HuH-7.5 (cell line): Measurements from ENCODE around the gene PRELP.
A peak's percentile ranks its signal among the peaks of the same experiment; 100 is the strongest.

Experiments used
- DNase-seq: peaks from one replicate; pipeline ENCODE4 v3.0.0; 2011; ENCODE audit warnings: low spot score

Gene PRELP

DNA sequence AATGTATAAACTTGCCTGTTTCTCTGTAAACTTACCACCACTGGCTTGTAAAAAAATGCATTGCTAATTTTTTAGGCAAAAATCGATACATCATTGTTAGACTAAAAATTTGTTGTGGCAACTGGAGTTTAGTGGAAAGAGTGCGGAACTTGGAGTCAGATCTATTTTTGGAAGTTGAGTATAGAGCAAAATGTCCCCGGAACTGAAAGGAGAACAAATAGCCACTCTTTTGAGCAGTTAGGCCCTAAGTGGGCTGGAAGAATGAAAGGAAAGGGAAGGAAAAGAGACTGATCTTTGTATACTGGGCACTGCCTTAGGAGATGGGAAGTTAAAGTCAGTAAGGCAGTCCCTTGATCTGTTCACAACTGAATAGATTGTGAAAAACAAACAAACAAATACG lies 48.5 kb downstream of the PRELP start:
- no peak for DNase-seq

DNA sequence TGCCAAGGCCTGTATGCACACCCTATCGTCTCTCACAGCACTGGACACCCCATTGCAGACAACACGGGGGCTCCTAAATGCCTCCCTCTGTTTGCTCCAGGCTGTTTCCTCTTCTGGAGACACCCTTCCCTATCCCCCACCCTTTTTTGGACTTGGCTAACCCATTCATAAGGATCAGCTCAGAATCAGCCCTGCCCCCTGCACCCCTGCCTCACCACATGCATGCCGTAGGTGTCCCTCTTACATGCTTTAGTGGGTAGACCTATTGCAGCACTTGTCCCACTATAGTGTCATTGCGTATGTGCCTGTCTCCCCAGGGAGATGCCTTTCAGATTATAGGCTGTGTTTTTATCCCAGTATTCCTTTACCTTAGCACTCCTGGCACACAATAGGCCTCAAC lies 49.2 kb downstream of the PRELP start:
- no peak for DNase-seq

DNA sequence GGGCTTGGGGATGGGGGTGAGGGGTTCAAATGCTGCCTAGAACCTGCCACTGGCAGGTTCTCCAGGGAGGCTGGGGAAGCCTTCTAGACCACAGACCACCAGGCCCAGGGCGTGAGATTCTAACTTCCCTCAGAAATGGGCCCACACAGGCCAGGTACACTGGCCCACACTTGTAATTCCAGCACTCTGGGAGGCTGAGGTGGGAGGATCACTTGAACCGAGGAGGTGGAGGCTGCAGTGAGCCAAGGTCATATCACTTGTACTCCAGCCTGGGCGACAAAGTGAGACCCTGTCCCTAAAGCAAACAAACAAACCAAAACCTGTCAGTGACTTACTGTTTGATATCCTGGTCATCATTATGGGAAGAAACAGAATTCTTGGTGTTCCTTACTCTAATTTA lies 50.1 kb downstream of the PRELP start:
- DNase-seq: no peak

DNA sequence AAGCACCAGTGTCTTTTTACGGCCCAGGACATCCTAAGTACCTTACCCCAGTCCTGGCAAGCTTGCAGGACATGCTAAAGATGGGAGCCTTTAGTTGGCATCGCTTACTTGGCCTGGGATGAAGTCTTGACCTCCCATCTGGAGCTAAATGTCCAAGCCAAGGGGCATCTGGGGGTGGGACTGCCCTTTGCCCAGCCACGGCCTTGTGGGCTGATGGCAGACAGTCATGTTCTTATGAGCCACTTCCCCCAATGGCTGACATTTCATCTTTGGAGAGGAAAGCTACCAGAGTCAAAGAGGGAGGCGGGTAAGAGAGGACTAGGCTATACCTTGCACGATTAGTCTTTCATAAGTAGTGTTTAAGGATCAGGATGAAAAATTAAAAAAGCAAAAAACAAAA lies 50.5 kb downstream of the PRELP start:
- DNase-seq: no peak

DNA sequence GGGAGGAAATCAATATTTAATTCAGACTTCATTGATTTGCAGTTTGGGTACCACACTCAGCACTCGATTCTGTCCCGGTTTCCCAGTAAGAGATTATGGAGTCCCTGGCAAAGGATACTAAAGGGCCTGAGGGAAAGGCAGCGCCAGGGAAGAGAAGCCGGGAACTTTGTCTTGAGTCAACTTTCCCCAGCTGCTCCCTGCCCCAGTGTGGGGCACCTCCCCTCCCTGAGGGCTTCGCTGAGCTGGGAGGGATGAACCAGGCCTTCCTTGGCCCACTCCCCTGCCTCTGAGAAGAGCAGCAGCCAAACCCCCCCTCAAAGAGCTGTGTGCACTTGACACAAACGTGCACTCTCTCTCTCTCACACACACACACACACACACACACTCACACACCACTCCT lies 51.0 kb downstream of the PRELP start:
- no peak for DNase-seq

DNA sequence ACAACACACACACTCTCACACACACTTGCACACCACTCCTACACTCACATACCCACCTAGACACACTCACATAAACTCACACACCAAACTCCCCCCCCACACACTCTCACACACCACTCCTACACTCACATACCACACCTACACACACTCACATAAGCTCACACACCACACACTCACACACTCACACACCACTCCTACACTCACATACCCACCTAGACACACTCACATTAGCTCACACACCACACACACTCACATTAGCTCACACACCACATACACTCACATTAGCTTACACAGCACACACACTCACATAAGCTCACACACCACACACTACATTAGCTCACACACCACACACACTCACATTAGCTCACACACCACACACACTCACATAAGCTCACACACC lies 51.4 kb downstream of the PRELP start:
- no peak for DNase-seq

DNA sequence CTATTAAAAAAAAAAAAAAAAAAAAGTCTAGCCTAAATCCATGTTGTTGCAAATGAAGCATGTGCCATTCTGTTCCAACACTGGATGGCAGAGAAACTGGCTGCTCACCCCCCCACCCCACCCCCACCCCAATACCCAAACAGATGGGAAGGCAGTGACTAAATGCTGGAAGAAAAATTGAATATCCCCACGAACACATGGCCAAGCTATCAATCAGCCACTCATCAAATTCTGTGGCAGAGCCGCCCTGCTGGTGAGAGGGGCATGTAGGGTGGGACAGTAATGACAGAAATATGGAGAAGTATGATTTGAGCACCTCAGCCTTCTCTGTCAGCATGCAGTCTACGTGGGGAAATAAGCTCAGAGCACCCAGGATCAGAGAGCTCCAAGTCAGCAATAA lies 52.5 kb downstream of the PRELP start:
- no peak for DNase-seq

DNA sequence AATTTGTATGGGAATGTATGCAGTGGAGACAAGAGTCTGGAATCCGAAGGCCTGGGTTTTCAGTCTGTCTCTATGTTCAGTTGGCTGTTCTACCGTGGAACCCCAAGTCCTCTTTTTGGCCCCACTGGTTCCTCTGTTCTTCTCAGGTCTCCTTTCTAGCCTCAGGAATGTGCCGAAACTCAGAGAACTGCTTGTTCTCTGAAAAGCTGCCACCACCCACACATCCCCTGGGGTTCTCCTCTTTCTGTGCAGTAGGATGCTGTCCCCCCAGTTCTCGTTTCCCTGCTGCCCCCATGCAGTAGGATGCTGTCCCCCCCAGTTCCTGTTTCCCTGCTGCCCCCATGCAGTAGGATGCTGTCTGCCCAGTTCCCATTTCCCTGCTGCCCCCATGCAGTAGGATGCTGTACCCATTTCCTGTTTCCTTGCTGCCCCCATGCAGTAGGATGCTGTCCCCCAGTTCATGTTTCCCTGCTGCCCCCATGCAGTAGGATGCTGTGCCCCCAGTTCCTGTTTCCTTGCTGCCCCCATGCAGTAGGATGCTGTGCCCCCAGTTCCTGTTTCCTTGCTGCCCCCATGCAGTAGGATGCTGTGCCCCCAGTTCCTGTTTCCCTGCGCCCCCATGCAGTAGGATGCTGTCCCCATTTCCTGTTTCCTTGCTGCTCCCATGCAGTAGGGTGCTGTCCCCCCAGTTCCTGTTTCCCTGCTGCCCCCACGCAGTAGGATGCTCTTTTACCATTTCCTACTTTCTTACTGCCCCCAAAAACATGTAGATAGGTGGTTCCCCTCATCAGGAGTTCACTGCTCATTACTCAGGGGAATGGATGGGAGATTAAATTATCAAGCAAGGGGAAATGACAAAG lies 53.6 kb downstream of the PRELP start:
- DNase-seq: no peak

DNA sequence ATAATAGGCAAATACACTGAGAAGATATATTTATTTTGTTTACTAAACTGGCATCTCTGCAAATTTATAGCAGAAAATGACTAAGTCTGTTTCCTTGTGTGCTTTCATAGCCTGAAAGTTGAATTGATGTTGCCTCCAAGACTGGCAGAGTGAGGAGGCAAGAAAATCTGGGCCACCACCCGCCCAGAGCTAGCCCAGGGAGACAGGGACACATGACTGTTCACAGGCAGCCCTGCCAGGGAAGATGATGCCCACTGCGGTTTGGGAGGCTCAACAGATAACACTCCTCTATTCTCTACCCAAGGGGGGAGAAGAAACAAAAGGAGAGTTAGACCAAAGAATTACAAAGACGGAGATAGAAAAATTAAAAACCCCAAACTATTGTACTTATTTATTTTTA lies 55.5 kb downstream of the PRELP start:
- no peak for DNase-seq

DNA sequence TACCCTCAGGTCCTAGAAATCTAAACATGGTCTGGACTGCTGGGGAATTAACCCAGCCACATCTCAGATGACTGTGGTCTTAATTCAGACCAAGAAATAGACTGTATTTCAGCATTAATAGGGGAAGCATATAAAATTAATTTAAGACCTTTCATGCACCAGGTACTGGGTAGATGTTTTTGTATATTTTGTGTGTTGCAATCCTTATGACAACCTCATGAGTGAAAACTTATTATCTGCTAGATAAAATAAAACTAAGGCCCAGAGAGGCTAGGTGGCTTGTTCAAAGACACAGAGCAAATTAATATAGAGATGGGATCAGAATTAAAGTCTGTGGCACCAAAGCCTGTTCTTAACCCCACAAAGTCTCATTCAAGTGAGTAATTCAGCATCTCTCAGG lies 58.4 kb downstream of the PRELP start:
- no peak for DNase-seq

DNA sequence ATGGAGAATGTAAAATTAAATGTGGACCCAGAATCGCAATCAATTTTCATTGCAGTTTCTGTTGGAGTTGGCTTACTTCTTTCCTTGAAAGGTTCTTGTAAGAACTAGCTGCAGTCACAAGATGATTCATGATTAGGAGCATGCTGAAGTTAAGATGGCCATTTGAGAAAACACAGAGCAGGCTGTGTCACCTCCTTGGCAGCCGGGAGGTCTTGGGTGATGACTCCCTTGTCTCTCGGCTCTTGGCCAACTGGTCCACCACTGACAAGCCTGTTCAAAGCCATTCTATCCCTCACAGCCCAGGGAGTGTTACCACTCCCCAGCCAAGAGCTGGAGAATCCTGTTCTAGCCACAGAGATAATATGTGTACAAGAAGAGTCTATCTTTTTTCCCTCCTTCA lies 58.9 kb downstream of the PRELP start:
- DNase-seq: no peak

DNA sequence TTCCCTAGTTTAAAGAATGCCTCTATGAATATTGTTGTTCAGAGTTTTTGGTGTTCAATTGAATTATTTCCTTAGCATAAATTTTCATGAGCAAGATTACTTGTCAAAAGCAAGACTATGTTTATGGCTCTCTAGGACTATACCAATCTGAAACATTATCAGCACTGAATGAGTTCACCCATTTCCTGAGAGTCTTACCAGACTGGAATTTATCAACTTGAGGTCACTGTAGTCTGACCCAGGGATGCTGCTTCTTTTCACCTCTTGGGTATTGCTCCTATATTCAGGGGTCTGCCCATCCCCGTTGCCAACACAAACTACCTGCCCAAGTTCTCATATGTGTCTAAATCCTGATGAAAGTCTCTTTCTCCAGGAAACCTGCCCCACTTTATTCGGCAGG lies 61.0 kb downstream of the PRELP start:
- DNase-seq: no peak

DNA sequence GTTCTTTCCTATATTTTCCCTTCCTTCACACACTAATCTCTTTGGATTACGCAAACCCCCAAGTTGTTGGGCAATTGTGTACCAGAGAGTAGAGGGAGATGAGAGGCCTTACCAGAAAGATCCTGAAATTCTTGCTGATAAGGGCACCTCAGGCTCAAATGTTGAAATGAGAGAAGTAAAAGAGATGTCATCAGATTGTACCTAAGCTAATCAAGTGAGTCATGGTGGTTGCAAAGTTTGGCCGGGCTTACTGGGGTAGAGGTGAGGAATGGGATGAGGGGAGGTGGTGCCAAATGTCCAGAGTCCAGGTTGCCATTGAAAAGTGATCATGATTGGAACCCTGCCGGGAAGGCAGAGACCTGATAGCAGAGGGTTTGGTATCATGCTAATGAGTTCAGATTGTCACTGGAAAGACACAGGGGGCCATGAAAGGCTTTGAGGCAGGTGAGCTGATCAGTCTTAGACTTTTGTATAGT lies 61.4 kb downstream of the PRELP start:
- peak; percentile 51 for DNase-seq

DNA sequence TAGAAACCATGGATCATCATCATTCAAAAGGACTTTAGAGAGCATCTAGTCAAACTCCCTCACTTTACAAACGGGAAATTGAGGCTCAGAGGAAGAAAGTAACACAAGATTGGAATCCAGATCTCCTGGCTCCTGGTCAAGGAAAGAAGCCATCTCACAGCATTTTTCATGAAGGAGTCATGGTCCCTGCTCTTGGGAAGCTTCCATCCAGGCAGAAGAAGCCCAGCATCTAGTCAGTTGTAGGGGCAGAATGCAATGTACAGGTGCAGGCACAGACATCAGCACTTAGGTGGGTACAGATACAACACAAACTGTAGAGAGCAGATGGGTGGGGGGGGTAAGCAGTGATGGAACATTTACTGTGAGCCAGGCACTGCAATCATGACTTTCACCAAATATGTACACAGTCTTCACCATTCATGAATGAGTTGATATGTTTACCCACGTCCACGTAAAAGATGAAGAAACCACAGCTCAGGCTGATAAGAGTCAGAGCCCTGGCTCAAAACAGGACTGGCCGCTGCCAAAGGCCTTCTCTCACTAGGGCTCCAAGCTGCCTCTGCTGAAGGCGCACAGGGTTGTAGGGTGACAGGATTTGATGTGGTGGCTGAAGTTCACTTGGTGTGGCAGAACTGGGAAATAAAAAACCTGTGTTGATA lies 62.3 kb downstream of the PRELP start:
- DNase-seq: peak; percentile 73

DNA sequence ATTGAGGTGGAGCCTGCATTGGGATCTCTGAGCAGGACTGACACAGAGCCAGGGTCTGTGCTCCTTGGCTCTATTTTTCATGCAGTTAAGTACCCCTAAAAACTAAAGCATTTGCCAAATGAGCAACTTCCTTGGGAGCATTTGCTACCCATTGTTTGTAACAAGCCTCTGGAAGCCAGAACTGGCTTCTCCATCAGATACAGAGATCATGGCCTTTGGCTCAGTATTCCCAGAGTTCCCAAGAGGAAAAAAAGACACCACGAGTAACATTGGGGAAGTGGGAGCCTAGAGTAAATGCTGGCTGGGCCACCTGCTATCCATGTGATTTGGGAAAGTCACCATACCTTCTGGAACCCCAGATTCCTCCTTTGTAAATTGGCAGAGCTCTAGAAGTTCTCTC lies 63.1 kb downstream of the PRELP start:
- no peak for DNase-seq

DNA sequence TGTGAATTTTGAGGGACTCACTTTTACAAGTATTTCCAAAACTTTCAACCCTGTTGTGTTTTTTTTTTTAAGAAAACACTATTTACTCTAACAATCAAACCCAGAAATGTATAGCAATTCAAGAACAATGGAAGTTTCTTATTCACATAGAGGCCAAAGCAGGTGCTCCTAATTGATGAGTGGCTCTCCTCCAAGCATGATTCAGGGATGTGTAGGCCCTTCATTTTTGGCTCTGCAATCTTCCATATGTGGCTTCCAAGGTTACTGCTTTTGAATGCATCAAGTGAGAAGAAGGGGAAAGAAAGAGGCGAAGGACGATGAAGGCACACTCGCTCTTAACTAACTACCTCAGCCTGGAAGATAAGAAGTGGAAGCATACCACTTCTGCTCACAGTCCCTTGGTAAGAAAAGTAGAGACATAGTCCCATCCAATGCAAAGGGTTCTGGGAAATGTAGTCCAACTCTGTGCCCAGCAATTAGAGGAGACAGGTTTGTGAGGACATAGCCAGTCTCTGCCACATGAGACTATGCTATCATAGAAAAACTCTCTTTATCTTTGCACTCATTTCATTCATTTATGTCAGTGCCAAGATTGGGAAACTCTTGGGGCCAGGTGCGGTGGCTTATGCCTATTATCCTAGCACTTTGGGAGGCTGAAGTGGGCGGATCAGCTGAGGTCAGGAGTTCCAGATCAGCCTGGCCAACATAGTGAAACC lies 64.4 kb downstream of the PRELP start:
- DNase-seq: no peak
